Upper lobe of left lung (tissue), 4 donors: ENCODE results near the gene PLCB1.

Experiments used
- CTCF ChIP-seq, 6 experiments: fragments of 450-650 bp in 4 of 6; fragments of 200-600 bp in 2 of 6; sonication (generic) in 2 of 6; IDR thresholded peaks; one replicate each; pipeline ENCODE4 v1.5.1; 2016 to 2019; ENCODE audit warnings: antibody characterized with exemption in 6 of 6
- POLR2AphosphoS5 ChIP-seq, 2 donors: sonication (generic); formaldehyde crosslinking; IDR thresholded peaks; one replicate each; pipeline ENCODE4 v1.5.1; 2017; ENCODE audit warnings: antibody characterized with exemption in 2 of 2

GRCh38 chr20:8805737-8806442 lies 673.8 kb downstream of the PLCB1 start:
- TF ChIP-seq CTCF (IDR thresholded peaks at IDR 0.05) (no peak), POLR2AphosphoS5 (IDR thresholded peaks at IDR 0.05) (no peak)
